Choroid plexus epithelial cell (primary cell): Measurements from ENCODE around the gene MXD1.
"Not testable (repeated sequence)": the region's sequence is repeated elsewhere in the genome, so short reads cannot be mapped to it uniquely, and the experiment has no call there.

Experiments used
- DNase-seq: peaks from one replicate; pipeline ENCODE4 v3.0.0-alpha.2; 2010; ENCODE audit warnings: low read depth
- H3K4me3 ChIP-seq: 2 replicates; pipeline ENCODE4 v1.5.1; 2011; ENCODE audit warnings: low read depth, mild to moderate bottlenecking, control low read depth, low read length, moderate library complexity
- TF ChIP-seq, protein P1 (sequence below): conservative IDR thresholded peaks from 2 replicates; pipeline ENCODE4 v1.5.1; 2011; ENCODE audit warnings: low read depth, mild to moderate bottlenecking, control low read depth, inconsistent platforms, low read length, moderate library complexity

Gene MXD1, protein sequence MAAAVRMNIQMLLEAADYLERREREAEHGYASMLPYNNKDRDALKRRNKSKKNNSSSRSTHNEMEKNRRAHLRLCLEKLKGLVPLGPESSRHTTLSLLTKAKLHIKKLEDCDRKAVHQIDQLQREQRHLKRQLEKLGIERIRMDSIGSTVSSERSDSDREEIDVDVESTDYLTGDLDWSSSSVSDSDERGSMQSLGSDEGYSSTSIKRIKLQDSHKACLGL

DNA sequence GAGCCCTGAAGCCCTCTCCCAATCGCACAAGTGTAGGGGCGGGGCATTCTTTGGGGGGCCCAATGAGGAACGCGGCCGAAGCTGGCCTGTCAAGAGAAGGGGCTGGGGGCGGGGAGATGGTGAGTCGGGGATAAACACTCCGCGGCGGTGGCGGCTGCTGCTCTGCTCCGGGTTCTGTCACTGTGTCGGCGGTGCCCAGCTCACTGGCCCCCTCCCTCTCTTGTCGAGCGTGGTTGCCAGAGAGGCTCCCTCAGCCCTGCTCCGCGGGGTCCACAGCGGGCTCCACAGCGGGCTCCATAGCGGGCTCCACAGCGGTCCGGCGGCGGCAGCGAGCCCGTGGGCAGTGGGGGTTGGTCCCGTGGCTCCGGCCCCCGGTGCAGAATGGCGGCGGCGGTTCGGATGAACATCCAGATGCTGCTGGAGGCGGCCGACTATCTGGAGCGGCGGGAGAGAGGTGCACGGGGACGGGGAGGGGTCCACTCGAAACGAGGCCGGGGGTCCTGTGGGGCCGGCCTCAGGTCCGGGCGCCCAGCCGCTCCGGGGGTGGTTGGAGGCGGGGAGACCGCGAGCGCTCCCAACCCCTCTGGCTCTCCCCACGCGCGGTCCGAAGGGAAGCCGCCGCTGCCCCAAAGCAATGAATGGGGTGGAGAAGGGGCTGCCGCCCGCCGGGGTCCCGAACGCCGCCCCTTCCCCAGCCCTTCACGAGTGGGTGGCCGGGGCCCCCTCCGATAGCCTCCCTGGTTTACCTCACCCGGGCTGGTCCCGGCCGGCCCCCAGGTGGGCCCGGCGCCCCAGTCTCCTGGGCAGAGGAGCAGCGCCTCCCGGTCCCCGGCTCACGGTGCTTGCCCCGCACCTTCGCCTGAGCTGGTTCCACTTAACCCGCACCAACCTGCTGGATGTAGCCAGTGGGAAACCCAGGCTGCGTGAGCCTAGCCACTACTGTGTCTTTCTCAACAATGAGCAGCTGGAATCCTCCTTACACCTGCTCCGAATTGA lies at the start of gene MXD1:
MXD1 (plus strand) TSS at position 160 of the 996 bp plus-strand sequence; CDS start at position 382, 222 bp downstream.
- peak within 1 kb of the TSS; percentile 88 for H3K4me3 ChIP-seq
- no peak for DNase-seq
- TF ChIP-seq, protein P1, sequence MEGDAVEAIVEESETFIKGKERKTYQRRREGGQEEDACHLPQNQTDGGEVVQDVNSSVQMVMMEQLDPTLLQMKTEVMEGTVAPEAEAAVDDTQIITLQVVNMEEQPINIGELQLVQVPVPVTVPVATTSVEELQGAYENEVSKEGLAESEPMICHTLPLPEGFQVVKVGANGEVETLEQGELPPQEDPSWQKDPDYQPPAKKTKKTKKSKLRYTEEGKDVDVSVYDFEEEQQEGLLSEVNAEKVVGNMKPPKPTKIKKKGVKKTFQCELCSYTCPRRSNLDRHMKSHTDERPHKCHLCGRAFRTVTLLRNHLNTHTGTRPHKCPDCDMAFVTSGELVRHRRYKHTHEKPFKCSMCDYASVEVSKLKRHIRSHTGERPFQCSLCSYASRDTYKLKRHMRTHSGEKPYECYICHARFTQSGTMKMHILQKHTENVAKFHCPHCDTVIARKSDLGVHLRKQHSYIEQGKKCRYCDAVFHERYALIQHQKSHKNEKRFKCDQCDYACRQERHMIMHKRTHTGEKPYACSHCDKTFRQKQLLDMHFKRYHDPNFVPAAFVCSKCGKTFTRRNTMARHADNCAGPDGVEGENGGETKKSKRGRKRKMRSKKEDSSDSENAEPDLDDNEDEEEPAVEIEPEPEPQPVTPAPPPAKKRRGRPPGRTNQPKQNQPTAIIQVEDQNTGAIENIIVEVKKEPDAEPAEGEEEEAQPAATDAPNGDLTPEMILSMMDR = no peak

DNA sequence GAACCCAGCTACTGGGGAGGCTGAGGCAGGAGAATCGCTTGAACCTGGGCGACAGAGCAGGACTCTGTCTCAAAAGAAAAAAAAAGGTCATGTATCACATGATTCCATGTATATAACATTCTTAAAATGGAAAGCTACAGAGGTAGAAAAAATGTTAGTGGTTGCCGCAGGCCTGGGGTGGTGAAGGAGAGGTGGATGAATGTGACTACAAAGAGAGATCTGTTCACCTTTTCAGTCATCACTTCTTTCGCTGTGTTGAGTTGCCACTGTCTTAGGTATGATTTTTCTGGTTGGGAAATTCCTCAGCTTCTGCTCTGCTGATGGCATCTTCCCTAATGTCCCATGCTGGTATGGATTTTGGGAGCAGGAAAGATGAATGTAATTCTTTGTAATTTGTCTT lies 26.5 kb upstream of the MXD1 start:
- no peak for DNase-seq
- H3K4me3 ChIP-seq = no peak overlapping the region
- TF ChIP-seq, protein P1 = no peak

DNA sequence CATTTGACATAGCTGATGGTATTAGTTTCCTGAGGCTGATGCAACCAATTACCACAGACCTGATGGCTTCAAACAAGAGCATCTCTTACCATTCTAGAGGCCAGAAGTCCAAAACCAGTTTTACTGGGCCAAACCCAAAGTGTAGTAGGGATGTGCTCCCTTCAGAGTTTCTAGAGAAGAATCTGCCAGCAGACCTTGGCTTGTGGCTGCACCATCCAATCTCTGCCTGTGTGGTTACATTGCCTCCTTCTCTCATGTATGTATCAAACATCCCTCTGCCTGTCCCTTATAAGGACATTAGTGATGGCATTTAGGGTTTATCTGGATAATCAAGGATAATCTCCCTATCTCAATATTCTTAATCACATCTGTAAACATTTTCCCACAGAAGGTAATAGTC lies 25.6 kb upstream of the MXD1 start:
- TF ChIP-seq, protein P1 = no peak
- no peak for DNase-seq
- no peak overlapping the region for H3K4me3 ChIP-seq

DNA sequence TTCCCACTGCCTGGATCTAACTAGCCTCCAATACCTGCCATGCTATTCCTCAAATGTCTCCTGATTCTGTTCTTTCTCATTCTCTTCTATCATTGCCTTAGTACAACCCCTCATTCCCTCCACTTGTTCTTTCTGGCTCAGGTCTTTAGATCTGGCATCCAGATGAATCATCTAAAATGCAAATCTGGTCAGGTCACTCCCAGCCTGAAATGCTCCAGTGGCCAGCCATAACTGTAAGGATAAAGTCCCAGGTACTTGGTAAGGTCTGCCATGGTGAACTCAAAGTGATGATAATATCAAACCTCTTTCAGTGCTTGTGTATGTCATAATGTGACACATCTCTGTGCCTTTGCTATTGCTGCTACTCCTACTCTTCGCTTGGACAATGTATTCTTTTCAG lies 24.0 kb upstream of the MXD1 start:
- TF ChIP-seq, protein P1 = no peak
- no peak for DNase-seq
- no peak overlapping the region for H3K4me3 ChIP-seq

DNA sequence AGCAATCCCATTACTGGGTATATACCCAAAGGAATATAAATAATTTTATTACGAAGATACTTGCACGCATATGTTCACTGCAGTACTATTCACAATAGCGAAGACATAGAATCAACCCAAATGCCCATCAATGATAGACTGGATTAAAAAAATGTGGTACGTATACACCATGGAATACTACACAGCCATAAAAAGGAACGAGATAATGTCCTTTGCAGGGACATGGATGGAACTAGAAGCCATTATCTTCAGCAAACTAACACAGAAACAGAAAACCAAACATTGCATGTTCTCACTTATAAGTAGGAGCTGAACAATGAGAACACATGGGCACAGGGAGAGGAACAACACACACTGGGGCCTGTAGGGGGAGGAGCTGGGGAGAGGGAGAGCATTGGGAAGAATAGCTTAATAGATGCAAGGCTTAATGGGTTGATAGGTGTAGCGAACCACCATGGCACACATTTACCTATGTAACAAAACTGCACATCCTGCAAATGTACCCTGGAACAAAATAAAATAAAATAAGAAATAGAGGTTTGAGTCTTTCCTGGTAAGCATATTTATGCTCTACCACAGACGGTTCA lies 22.0 kb upstream of the MXD1 start:
- H3K4me3 ChIP-seq, DNase-seq: not testable (repeated sequence)

DNA sequence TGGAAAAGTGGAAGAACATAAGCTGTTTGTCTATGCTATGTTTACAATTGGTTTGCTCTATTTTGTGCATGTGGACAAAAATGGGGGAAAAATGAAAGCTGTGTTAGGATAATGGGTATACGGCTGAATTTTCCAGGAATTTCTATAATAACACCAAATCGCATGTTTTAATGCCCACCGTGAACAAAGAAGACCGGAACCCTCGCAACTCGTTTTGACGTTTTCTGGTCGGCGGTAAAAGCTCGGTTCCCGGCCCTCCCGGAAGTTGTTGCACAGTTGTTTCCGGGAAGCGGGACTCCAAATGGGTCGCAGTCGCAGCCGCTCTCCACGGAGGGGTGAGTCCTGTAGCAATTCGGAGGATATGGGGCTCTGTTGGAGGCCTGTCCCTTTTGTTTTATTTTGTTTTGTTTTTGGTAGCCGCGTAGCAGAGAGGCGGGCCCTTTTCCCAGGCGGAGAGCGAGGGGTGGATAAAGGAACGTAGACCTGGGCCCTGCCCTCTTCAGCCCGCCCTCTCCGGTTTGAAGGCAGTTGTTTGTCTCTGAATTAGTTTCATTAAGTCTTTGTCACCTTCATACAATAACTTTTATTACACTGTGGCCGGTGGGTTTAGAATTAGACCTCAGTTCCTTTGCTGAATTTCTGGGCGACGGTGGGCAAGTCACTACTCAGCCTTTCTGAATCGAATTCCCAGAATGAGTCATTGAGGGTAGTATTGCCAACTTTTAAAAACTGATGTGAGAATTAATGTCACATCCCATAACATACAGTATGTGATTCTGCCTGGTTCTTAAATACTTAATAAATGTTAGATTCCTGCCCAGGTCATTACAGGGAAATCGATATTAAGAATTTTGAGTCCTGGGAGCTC lies 21.0 kb upstream of the MXD1 start, which contains the start of gene SNRNP27:
SNRNP27 (plus strand) TSS at position 273 of the 868 bp plus-strand sequence; CDS start at position 302, 29 bp downstream.
- peak within 1 kb of the TSS; percentile 73 for H3K4me3 ChIP-seq
- TF ChIP-seq, protein P1 = no peak
- peak; percentile 85 for DNase-seq

DNA sequence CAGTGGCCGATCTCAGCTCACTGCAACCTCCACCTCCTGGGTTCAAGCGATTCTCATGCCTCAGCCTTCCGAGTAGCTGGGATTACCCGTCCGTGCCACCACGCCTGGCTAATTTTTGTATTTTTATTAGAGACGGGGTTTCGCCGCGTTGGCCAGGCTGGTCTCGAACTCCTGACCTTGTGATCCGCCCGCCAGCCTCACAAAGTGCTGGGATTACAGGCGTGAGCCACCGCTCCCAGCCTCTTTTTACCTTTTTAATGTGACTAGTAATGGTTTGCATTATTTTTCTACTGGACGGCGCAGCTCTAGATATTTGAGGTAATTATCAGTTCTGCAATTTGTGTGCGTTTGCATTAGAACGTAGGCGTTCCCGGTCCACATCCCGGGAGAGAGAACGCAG lies 20.2 kb upstream of the MXD1 start:
- H3K4me3 ChIP-seq = peak overlapping the region; percentile 73
- not testable (repeated sequence) for DNase-seq
